GM10266 (cell line): ENCODE results near the gene SH2D2A.

Experiments used
- DNase-seq: peaks from one replicate; pipeline ENCODE4 v3.0.0; 2012; ENCODE audit errors: extremely low spot score
- TF ChIP-seq, protein P1 (sequence below): IDR thresholded peaks from 2 replicates; pipeline ENCODE4 v1.5.1; 2012; ENCODE audit warnings: mild to moderate bottlenecking, low read depth; ENCODE audit not compliant: control insufficient read depth, insufficient read depth; ENCODE audit errors: missing control alignments

The SH2D2A gene

DNA sequence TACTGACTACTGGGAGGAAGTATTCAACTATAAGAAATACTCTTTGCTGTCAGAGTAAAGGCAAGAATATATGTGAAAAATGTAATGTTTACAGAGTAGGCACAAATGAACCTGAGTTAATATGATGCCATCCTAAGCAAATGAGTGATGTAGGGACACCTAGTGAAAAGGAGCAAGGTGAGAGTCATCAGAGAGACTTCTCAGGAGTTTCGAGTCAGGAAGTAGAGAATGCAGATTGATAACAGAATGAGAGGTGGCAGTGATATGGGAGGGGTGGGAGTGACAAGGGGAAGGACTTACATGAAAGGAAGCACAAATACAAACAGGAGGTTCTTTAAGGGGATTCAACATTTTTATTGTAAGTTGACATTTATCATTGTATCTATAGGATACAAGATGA, 39.1 kb downstream of the SH2D2A start:
- TF ChIP-seq, protein P1, sequence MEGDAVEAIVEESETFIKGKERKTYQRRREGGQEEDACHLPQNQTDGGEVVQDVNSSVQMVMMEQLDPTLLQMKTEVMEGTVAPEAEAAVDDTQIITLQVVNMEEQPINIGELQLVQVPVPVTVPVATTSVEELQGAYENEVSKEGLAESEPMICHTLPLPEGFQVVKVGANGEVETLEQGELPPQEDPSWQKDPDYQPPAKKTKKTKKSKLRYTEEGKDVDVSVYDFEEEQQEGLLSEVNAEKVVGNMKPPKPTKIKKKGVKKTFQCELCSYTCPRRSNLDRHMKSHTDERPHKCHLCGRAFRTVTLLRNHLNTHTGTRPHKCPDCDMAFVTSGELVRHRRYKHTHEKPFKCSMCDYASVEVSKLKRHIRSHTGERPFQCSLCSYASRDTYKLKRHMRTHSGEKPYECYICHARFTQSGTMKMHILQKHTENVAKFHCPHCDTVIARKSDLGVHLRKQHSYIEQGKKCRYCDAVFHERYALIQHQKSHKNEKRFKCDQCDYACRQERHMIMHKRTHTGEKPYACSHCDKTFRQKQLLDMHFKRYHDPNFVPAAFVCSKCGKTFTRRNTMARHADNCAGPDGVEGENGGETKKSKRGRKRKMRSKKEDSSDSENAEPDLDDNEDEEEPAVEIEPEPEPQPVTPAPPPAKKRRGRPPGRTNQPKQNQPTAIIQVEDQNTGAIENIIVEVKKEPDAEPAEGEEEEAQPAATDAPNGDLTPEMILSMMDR = no peak

DNA sequence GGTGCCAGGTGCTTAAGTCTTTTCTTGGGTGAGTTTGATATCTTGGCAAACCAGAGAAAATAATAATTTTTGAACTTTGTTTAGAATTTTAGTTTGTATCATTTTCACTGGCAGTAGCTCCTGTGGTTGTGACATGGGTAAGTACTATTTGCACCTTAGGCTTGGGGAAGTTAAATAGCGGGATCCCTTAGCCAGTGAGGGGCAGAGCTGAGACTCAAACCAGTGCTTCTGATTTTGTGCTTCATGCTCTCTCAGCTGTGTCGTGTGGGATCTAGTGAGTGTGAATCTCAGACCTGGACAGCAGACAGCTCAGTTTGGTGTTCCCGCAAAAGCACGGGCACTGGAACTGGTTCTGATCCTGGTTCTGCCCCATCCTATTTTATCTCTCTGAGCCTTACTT, 39.7 kb downstream of the SH2D2A start:
- DNase-seq = no peak
- TF ChIP-seq, protein P1 = no peak

More for the DNA sequence above, 39.1 kb downstream of the SH2D2A start:
- no peak for DNase-seq

DNA sequence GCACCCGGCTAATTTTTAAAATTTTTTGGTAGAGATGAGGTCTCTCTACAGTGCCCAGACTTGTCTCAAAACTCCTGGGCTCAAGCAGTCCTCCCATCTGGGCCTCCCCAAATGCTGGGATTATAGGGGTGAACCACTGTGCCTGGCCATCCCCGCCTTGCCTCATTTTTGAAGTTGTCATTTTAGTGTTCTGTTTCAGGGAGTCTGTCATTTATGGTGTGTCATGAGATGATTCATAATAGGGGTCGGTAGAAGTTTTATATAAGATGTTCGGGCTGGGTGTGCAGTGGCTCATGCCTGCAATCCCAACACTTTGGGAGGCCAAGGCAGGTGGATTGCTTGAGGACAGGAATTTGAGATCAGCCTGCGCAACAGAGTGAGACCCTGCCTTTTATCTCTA, 40.8 kb downstream of the SH2D2A start:
- TF ChIP-seq, protein P1 = no peak
- no peak for DNase-seq

DNA sequence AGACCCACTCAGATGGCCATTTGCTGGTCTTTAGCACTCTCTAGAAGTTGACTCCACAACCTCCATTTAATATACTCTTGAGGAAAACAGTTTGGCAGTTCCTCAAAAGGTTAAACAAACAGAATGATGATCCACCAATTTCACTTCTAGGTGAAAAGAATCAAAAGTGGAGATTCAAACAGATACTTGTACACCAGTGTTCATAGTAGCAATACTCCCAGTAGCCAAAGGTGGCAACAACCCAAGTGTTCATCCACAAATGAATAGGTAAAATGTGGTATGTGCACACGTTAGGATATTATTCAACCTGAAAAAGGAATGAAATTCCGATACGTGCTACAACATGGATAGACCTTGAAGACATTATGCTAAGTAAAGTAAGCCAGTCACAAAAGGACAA, 43.0 kb downstream of the SH2D2A start:
- DNase-seq = no peak
- TF ChIP-seq, protein P1 = no peak

DNA sequence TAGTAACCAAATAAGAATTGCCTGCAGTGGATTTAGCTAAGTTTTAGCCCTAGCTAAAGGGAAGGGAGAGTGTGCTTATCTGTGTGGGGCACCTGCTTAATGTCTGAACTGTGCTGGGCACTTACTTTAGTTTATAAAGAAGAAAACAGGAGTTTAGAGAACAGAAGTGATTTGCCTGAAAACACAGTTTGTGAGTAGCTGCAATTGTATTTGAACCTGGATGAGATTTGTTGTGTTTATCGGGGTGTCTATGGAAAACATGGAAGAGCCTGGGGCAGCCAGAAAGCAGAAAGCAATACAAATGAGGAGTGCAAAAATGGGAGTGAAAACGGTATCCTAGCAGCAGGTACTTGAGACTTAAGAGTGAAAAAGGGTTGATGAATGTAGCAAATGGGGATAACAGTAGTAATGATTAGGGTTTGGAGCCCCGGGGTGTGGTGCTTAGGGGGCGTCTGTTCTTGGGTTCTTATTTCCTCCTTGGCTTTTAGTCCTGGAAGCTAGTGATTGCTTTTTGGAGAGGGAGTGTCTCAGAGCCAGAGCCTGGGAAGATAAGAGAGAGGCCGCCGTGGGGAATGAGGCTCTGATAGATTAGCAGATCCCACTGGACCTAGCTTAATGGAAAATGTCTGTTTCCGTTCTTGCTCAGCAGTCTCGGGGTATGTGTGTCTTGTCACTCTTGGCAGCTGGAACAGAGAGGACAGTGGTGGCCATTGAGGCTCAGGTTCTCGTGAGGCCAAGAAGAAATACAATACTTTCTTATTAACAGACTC, 43.7 kb downstream of the SH2D2A start:
- no peak for DNase-seq
- TF ChIP-seq, protein P1 = no peak

DNA sequence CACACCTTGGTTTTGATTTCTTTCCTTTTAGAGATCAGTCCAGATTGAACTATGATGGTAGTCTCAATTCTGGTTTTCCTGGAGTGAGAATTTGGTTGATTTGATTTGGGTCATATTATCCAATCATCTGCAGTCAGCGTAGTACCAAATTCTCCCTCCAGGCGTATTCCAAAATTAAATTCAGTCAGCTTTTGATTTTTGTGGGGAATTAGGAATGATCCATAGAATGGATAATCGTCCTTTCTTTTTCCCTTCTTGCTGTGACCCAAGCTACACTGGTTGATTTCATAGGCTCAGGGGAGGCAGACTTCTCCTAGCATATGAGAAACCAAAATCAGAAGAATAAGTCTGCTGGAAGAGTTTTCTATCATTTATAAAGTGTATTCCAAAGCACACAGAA, 44.4 kb downstream of the SH2D2A start:
- no peak for DNase-seq

More for the DNA sequence above, 44.4 kb downstream of the SH2D2A start:
- TF ChIP-seq, protein P1 = no peak
